ENCODE results near the gene RANBP17. TPM values are rescaled to one million over a fixed set of nuclear protein-coding genes. Genes with fewer than 3 reads are reported as not detected.

Gene RANBP17
- total and polyA plus RNA-seq, 2 donors (not counting 1 experiment from before 2014, with no cell fraction given) = not detected

DNA sequence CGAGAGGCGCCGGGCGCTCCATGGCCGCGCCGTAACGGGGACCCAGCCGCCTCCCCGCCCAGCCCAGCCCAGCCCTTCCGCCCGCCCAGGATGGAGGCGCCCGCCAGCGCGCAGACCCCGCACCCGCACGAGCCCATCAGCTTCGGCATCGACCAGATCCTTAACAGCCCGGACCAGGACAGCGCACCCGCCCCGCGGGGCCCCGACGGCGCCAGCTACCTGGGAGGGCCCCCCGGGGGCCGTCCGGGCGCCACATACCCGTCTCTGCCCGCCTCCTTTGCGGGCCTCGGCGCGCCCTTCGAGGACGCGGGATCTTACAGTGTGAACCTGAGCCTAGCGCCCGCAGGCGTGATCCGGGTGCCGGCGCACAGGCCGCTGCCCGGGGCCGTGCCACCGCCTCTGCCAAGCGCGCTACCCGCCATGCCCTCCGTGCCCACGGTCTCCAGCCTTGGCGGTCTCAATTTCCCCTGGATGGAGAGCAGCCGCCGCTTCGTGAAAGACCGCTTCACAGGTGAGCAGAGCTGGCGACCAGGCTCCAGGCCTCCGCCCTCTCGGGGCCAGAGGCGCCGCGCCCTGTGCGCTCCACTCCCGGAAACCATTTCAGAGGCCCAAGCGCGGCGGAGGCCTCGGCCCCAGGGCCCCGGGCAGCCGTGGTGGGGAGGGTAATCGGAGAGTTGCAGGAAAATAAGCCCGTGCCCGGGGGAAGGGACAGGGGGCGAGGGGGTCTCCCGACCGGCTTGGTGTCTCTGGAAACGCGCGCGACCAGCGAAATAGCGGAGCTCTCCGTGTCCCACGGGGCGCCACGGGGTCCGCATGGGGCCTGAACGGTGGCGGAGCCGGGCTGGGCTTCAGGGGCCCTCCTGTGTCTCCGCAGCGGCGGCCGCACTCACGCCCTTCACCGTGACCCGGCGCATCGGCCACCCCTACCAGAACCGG is 447.7 kb downstream of the RANBP17 start:
- H3K4me2 ChIP-seq (replicated peaks; ENCODE audit: low read depth, low read length, poor library complexity, severe bottlenecking) = peak overlapping the region; percentile 8
- no peak overlapping the region for H3K9ac ChIP-seq (ENCODE audit: low read length)
- peaks cover 0 to 79% (median 46%) of the 10 kb centered on the region in 4 experiments for H3K27me3 ChIP-seq (replicated peaks in 1 of 4; ENCODE audit: control extremely low read depth in 1 of 4, control insufficient read depth in 3 of 4, insufficient read depth in 4 of 4, low read length in 3 of 4)
- no peak overlapping the region for H3K27ac Mint-ChIP-seq
- ATAC-seq (ENCODE audit: low read depth) (no peak), DNase-seq (peak; percentile 20)
- ChIA-PET POLR2A (no interaction called here), CTCF (no interaction called here)
- TF ChIP-seq, protein P1, sequence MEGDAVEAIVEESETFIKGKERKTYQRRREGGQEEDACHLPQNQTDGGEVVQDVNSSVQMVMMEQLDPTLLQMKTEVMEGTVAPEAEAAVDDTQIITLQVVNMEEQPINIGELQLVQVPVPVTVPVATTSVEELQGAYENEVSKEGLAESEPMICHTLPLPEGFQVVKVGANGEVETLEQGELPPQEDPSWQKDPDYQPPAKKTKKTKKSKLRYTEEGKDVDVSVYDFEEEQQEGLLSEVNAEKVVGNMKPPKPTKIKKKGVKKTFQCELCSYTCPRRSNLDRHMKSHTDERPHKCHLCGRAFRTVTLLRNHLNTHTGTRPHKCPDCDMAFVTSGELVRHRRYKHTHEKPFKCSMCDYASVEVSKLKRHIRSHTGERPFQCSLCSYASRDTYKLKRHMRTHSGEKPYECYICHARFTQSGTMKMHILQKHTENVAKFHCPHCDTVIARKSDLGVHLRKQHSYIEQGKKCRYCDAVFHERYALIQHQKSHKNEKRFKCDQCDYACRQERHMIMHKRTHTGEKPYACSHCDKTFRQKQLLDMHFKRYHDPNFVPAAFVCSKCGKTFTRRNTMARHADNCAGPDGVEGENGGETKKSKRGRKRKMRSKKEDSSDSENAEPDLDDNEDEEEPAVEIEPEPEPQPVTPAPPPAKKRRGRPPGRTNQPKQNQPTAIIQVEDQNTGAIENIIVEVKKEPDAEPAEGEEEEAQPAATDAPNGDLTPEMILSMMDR (IDR thresholded peaks at IDR 0.05) = no peak
- TF ChIP-seq EZH2 (IDR thresholded peaks at IDR 0.05; ENCODE audit: borderline replicate concordance, insufficient read depth, low read depth, low read length, poor library complexity, severe bottlenecking) = no peak
- H3K4me3 ChIP-seq (ENCODE audit: control extremely low read depth in 1 of 5, extremely low read depth in 1 of 5, insufficient read depth in 1 of 5, low read depth in 2 of 5, low read length in 4 of 5) = no peak overlapping the region
- no peak overlapping the region for H3K4me3 Mint-ChIP-seq
- peaks cover 0 to 47% (median 0%) of the 10 kb centered on the region in 3 donors for H3K9me3 ChIP-seq (ENCODE audit: control extremely low read depth in 1 of 3, control insufficient read depth in 2 of 3, insufficient read depth in 1 of 3, low read length in 2 of 3)
- peaks cover 12 to 17% of the 10 kb centered on the region in 2 donors for H3K4me1 ChIP-seq (ENCODE audit: control insufficient read depth in 2 of 2, insufficient read depth in 2 of 2, low read length in 2 of 2)
- no peaks in the 10 kb centered on the region for H4K20me1 ChIP-seq (ENCODE audit: control insufficient read depth, insufficient read depth, low read length, poor library complexity, severe bottlenecking)
- intact Hi-C loops (cut with micrococcal nuclease) = no loop called here
- H3K9me3 Mint-ChIP-seq (ENCODE audit: insufficient read depth) = no peaks in the 10 kb centered on the region
- 11% methylated on average over 106 of the region's 106 CpGs for WGBS (ENCODE audit: insufficient coverage)
- H3K79me2 ChIP-seq (ENCODE audit: control insufficient read depth, insufficient read depth, low read length) = no peaks in the 10 kb centered on the region
- peaks cover 54% of the 10 kb centered on the region for H3K27me3 Mint-ChIP-seq
- H3K36me3 ChIP-seq (replicated peaks in 1 of 2; ENCODE audit: control extremely low read depth in 1 of 2, control insufficient read depth in 1 of 2, extremely low read depth in 1 of 2, insufficient read depth in 2 of 2, low read length in 1 of 2) = no peaks in the 10 kb centered on the region
- no peak overlapping the region for H3K27ac ChIP-seq (ENCODE audit: low read length in 2 of 2)
- H3K4me1 Mint-ChIP-seq = peaks cover 19% of the 10 kb centered on the region
- no peak overlapping the region for H2AFZ ChIP-seq (ENCODE audit: insufficient read depth, low read depth, low read length, poor library complexity, severe bottlenecking)

DNA sequence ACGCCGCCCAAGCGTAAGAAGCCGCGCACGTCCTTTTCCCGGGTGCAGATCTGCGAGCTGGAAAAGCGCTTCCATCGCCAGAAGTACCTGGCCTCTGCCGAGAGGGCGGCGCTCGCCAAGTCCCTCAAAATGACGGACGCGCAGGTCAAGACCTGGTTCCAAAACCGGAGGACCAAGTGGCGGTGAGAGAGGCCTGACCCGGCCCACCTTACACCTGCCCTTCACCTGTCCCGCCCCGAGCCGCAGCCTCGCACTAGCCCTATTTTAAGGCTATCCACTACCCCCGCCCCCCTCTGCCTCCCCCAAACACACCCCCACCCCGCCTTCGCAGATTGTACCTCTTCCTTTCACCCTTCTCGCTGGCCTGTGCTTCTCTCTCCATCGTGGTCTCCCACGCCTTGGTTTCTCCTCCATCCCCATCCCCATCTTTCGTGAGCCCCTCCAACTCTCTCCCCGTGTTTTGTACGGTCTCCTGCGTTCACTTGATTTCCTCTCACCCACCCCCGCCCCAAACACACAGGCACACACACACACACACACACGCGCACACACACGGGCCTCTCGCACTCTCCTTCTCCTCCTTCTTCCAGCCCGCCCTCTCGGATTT is 448.5 kb downstream of the RANBP17 start:
- no peak for TF ChIP-seq EZH2 (IDR thresholded peaks at IDR 0.05; ENCODE audit: borderline replicate concordance, insufficient read depth, low read depth, low read length, poor library complexity, severe bottlenecking)
- TF ChIP-seq, protein P1 (IDR thresholded peaks at IDR 0.05) = no peak
- no peak overlapping the region for H3K4me2 ChIP-seq (replicated peaks; ENCODE audit: low read depth, low read length, poor library complexity, severe bottlenecking)
- H4K20me1 ChIP-seq (ENCODE audit: control insufficient read depth, insufficient read depth, low read length, poor library complexity, severe bottlenecking) = no peaks in the 10 kb centered on the region
- H3K27ac Mint-ChIP-seq = no peak overlapping the region
- 5% methylated on average over 35 of the region's 41 CpGs for WGBS (ENCODE audit: insufficient coverage)
- peaks cover 0 to 81% (median 50%) of the 10 kb centered on the region in 4 experiments for H3K27me3 ChIP-seq (replicated peaks in 1 of 4; ENCODE audit: control extremely low read depth in 1 of 4, control insufficient read depth in 3 of 4, insufficient read depth in 4 of 4, low read length in 3 of 4)
- DNase-seq (peak; percentile 19), ATAC-seq (ENCODE audit: low read depth) (no peak)
- peak overlapping the region; percentile 16 for H2AFZ ChIP-seq (ENCODE audit: insufficient read depth, low read depth, low read length, poor library complexity, severe bottlenecking)
- H3K4me1 Mint-ChIP-seq = peaks cover 19% of the 10 kb centered on the region
- peaks cover 0 to 54% (median 0%) of the 10 kb centered on the region in 3 donors for H3K9me3 ChIP-seq (ENCODE audit: control extremely low read depth in 1 of 3, control insufficient read depth in 2 of 3, insufficient read depth in 1 of 3, low read length in 2 of 3)
- H3K4me1 ChIP-seq (ENCODE audit: control insufficient read depth in 2 of 2, insufficient read depth in 2 of 2, low read length in 2 of 2) = peaks cover 16 to 17% of the 10 kb centered on the region in 2 donors
- no peak overlapping the region for H3K9ac ChIP-seq (ENCODE audit: low read length)
- H3K4me3 Mint-ChIP-seq = no peak overlapping the region
- no peaks in the 10 kb centered on the region for H3K79me2 ChIP-seq (ENCODE audit: control insufficient read depth, insufficient read depth, low read length)
- POLR2A ChIA-PET = no interaction called here
- H3K9me3 Mint-ChIP-seq (ENCODE audit: insufficient read depth) = no peaks in the 10 kb centered on the region
- H3K4me3 ChIP-seq (ENCODE audit: control extremely low read depth in 1 of 5, extremely low read depth in 1 of 5, insufficient read depth in 1 of 5, low read depth in 2 of 5, low read length in 4 of 5) = no peak overlapping the region
- intact Hi-C loops (cut with micrococcal nuclease) = no loop called here
- CTCF ChIA-PET = no interaction called here
- peaks cover 53% of the 10 kb centered on the region for H3K27me3 Mint-ChIP-seq
- no peaks in the 10 kb centered on the region for H3K36me3 ChIP-seq (replicated peaks in 1 of 2; ENCODE audit: control extremely low read depth in 1 of 2, control insufficient read depth in 1 of 2, extremely low read depth in 1 of 2, insufficient read depth in 2 of 2, low read length in 1 of 2)
- no peak overlapping the region for H3K27ac ChIP-seq (ENCODE audit: low read length in 2 of 2)
